Fibroblast of lung (primary cell): ENCODE data around the gene TACC2. TPM values are rescaled to one million over a fixed set of nuclear protein-coding genes. Genes with fewer than 3 reads are reported as not detected.
A peak's percentile ranks its signal among the peaks of the same experiment; 100 is the strongest.

Experiments used
- DNase-seq, 2 donors: peaks; one replicate each; pipeline versions ENCODE4 v3.0.0 to v3.0.0-alpha.2; 2010; ENCODE audit warnings: low read depth in 2 of 2
- H2AFZ ChIP-seq: 2 replicates; pipeline ENCODE4 v1.5.1; 2012; ENCODE audit warnings: low read length, control low read depth, inconsistent platforms
- H3K27ac ChIP-seq: 2 replicates; pipeline ENCODE4 v1.5.1; 2011; ENCODE audit warnings: low read length, control low read depth; ENCODE audit not compliant: insufficient read depth
- H3K27me3 ChIP-seq: 2 replicates; pipeline ENCODE4 v1.5.1; 2011; ENCODE audit warnings: mild to moderate bottlenecking, low read length; ENCODE audit not compliant: control insufficient read depth, insufficient read depth
- H3K36me3 ChIP-seq: 2 replicates; pipeline ENCODE4 v1.5.1; 2011; ENCODE audit warnings: low read length; ENCODE audit not compliant: control insufficient read depth, insufficient read depth
- H3K4me1 ChIP-seq: 2 replicates; pipeline ENCODE4 v1.5.1; 2011; ENCODE audit warnings: low read length; ENCODE audit not compliant: control insufficient read depth, insufficient read depth; ENCODE audit errors: extremely low read depth
- H3K4me2 ChIP-seq: 2 replicates; pipeline ENCODE4 v1.5.1; 2011; ENCODE audit warnings: low read length, control low read depth; ENCODE audit not compliant: insufficient read depth; ENCODE audit errors: extremely low read depth
- H3K4me3 ChIP-seq, 4 experiments: fragments of 200-600 bp in 1 of 4; sonication (generic) in 1 of 4; replicated peaks in 1 of 4; 2 replicates each; pipeline ENCODE4 v1.5.1; 2011 to 2016; ENCODE audit warnings: low read length in 4 of 4, low read depth in 3 of 4, mild to moderate bottlenecking in 3 of 4, control low read depth in 2 of 4, inconsistent platforms in 1 of 4, mixed read lengths in 1 of 4; ENCODE audit not compliant: insufficient read depth in 1 of 4; ENCODE audit errors: control extremely low read depth in 1 of 4
- H3K79me2 ChIP-seq: 2 replicates; pipeline ENCODE4 v1.5.1; 2012; ENCODE audit warnings: mild to moderate bottlenecking, low read length, inconsistent platforms; ENCODE audit not compliant: control insufficient read depth, insufficient read depth
- H3K9ac ChIP-seq: 2 replicates; pipeline ENCODE4 v1.5.1; 2011; ENCODE audit warnings: mild to moderate bottlenecking, low read length, control low read depth; ENCODE audit not compliant: insufficient read depth
- H3K9me3 ChIP-seq: 2 replicates; pipeline ENCODE4 v1.5.1; 2012; ENCODE audit warnings: low read depth, low read length; ENCODE audit not compliant: control insufficient read depth, insufficient read depth
- H4K20me1 ChIP-seq: 2 replicates; pipeline ENCODE4 v1.5.1; 2011; ENCODE audit warnings: low read length; ENCODE audit not compliant: control insufficient read depth, insufficient read depth; ENCODE audit errors: extremely low read depth
- CTCF ChIP-seq, 2 donors: IDR thresholded peaks in 1 of 2; conservative IDR thresholded peaks in 1 of 2; 1 replicate in 1 of 2; 2 replicates in 1 of 2; pipeline ENCODE4 v1.5.1; 2011 to 2012; ENCODE audit warnings: low read length in 2 of 2, control low read depth in 1 of 2, inconsistent platforms in 1 of 2, low read depth in 1 of 2, mild to moderate bottlenecking in 1 of 2
- EZH2 ChIP-seq: IDR thresholded peaks from 2 replicates; pipeline ENCODE4 v1.5.1; 2012; ENCODE audit warnings: low read length, control low read depth, mild to moderate bottlenecking; ENCODE audit errors: missing control alignments
- polyA plus RNA-seq, 2 donors: library from polyadenylated mRNA; depleted of rRNA in 1 of 2; stranded (reverse) in 1 of 2; unstranded in 1 of 2; fragments of >200 nt; gene quantifications; 2 replicates each; pipeline ENCODE4 v1.2.1, GENCODE V29; 2011 to 2012; ENCODE audit warnings: missing spikeins in 1 of 2
- total RNA-seq: library from RNA; depleted of rRNA; stranded (reverse); fragments of >200 nt; gene quantifications from 2 replicates; pipeline ENCODE4 v1.2.1, GENCODE V29; 2014

Gene TACC2
- total and polyA plus RNA-seq, 2 donors (not counting 1 experiment from before 2014, with no cell fraction given) = 7.6 to 13.0 TPM

GRCh38 chr10:122018491-122018890, 29.5 kb downstream of the TACC2 start:
- Histone ChIP-seq H3K4me3 (no peak overlapping the region), H3K4me2 (peak overlapping the region; percentile 13), H3K9me3 (no peaks in the 10 kb centered on the region), H3K79me2 (no peaks in the 10 kb centered on the region), H2AFZ (no peak overlapping the region), H3K4me1 (no peaks in the 10 kb centered on the region), H3K27ac (no peak overlapping the region), H3K9ac (no peak overlapping the region), H3K36me3 (no peaks in the 10 kb centered on the region), H3K27me3 (peaks cover 9% of the 10 kb centered on the region), H4K20me1 (no peaks in the 10 kb centered on the region)
- DNase-seq = no peak
- TF ChIP-seq EZH2 = no peak
- TF ChIP-seq CTCF (conservative IDR thresholded peaks at IDR 0.05 in 1 of 2, IDR thresholded peaks at IDR 0.05 in 1 of 2; ENCODE audit: low read depth in 1 of 2, low read length in 2 of 2) = no peak

GRCh38 chr10:122018951-122019413, 30.0 kb downstream of the TACC2 start:
- no peak overlapping the region for H3K4me2 ChIP-seq
- no peak overlapping the region for H3K9ac ChIP-seq
- H2AFZ ChIP-seq = no peak overlapping the region
- TF ChIP-seq EZH2 (no peak), CTCF (conservative IDR thresholded peaks at IDR 0.05 in 1 of 2, IDR thresholded peaks at IDR 0.05 in 1 of 2; ENCODE audit: low read depth in 1 of 2, low read length in 2 of 2) (no peak)
- H4K20me1 ChIP-seq = no peaks in the 10 kb centered on the region
- no peak for DNase-seq
- no peaks in the 10 kb centered on the region for H3K79me2 ChIP-seq
- no peaks in the 10 kb centered on the region for H3K36me3 ChIP-seq
- H3K9me3 ChIP-seq = no peaks in the 10 kb centered on the region
- H3K4me3 ChIP-seq = no peak overlapping the region
- peaks cover 9% of the 10 kb centered on the region for H3K27me3 ChIP-seq
- no peak overlapping the region for H3K27ac ChIP-seq
- no peaks in the 10 kb centered on the region for H3K4me1 ChIP-seq

GRCh38 chr10:122019414-122019975, 30.5 kb downstream of the TACC2 start:
- no peak for TF ChIP-seq EZH2
- TF ChIP-seq CTCF (conservative IDR thresholded peaks at IDR 0.05 in 1 of 2, IDR thresholded peaks at IDR 0.05 in 1 of 2; ENCODE audit: low read depth in 1 of 2, low read length in 2 of 2) = no peak
- no peak overlapping the region for H3K27ac ChIP-seq

More at GRCh38 chr10:122019414-122019975, 30.5 kb downstream of the TACC2 start:
- Histone ChIP-seq H3K27me3 (peaks cover 9% of the 10 kb centered on the region), H3K9ac (no peak overlapping the region), H2AFZ (no peak overlapping the region), H3K9me3 (no peaks in the 10 kb centered on the region), H3K79me2 (no peaks in the 10 kb centered on the region), H3K36me3 (no peaks in the 10 kb centered on the region), H4K20me1 (no peaks in the 10 kb centered on the region), H3K4me2 (no peak overlapping the region), H3K4me1 (no peaks in the 10 kb centered on the region), H3K4me3 (no peak overlapping the region)
- DNase-seq = no peak
